ENCODE measurements around the gene ARHGEF17.

DNA sequence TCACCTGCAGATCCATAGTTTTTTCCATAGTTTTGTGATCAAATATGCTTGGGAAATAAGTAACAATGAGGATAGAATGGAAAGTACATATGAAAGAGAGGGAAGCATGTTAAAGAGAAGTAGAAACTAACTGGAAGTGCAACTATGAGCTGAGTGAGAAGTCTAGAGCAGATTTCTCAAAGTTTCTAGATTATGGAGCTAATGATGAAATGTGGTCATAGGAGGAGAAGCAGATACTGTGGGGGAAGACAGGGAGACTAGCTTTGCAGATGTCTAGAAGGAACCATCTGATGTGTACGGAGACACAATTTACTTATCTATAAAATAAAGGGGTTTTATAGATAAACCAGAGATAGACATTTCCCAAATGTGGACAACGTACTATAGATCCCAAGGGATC is 105.2 kb downstream of the ARHGEF17 start:
- TF ChIP-seq EZH2phosphoT487 (IDR thresholded peaks at IDR 0.05; ENCODE audit: insufficient read depth, low read depth), result no peak
- no peak for TF ChIP-seq EZH2 (IDR thresholded peaks at IDR 0.05; ENCODE audit: insufficient read depth, poor library complexity, severe bottlenecking)

All from GM23248 (cell line).